Measurements from ENCODE around the gene OGFRL1.

The OGFRL1 gene

GRCh38 chr6:71333697-71334096 is 45.1 kb downstream of the OGFRL1 start:
- DNase-seq (ENCODE audit: low read depth in 2 of 2), result peak; percentile 63 to 68

- DNase-seq (ENCODE audit: low read depth in 2 of 2), result no peak
Observed at GRCh38 chr6:71334768-71335167, 46.2 kb downstream of the OGFRL1 start.

- DNase-seq (ENCODE audit: low read depth in 2 of 2), result no peak
Observed at GRCh38 chr6:71335544-71335943, 46.9 kb downstream of the OGFRL1 start.

GRCh38 chr6:71336901-71337300 is 48.3 kb downstream of the OGFRL1 start:
- DNase-seq (ENCODE audit: low read depth in 2 of 2), result no peak

- no peak for DNase-seq (ENCODE audit: low read depth in 2 of 2)
Observed at GRCh38 chr6:71338540-71339316, 50.1 kb downstream of the OGFRL1 start.

GRCh38 chr6:71342772-71343171 is 54.2 kb downstream of the OGFRL1 start:
- DNase-seq (ENCODE audit: low read depth in 2 of 2), result no peak

GRCh38 chr6:71345476-71346333 is 57.1 kb downstream of the OGFRL1 start:
- DNase-seq (ENCODE audit: low read depth in 2 of 2), result no peak

- DNase-seq (ENCODE audit: low read depth in 2 of 2), result no peak
Observed at GRCh38 chr6:71346334-71346694, 57.7 kb downstream of the OGFRL1 start.

- no peak for DNase-seq (ENCODE audit: low read depth in 2 of 2)
Observed at GRCh38 chr6:71347119-71347518, 58.5 kb downstream of the OGFRL1 start.

- no peak for DNase-seq (ENCODE audit: low read depth in 2 of 2)
Observed at GRCh38 chr6:71349395-71349794, 60.8 kb downstream of the OGFRL1 start.

- peak in 1 of 2 experiments; percentile 19 for DNase-seq (ENCODE audit: low read depth in 2 of 2)
Observed at GRCh38 chr6:71349976-71350615, 61.5 kb downstream of the OGFRL1 start.

GRCh38 chr6:71351190-71351589 is 62.6 kb downstream of the OGFRL1 start:
- DNase-seq (ENCODE audit: low read depth in 2 of 2), result no peak
